HG02798 (cell line): ENCODE results near the gene FAAP100.

Experiments used
- ATAC-seq: cut with Tn5 transposase; IDR thresholded peaks from one replicate; pipeline ENCODE4 v1.9.1; 2021; ENCODE audit warnings: mild to moderate bottlenecking; ENCODE audit not compliant: unreplicated experiment, poor library complexity

The FAAP100 gene

GRCh38 chr17:81577278-81578000 lies 25.3 kb upstream of the FAAP100 start:
- ATAC-seq: no peak

GRCh38 chr17:81576621-81577277 lies 24.6 kb upstream of the FAAP100 start:
- no peak for ATAC-seq

- no peak for ATAC-seq
These were observed 23.7 kb upstream of the FAAP100 start for GRCh38 chr17:81575836-81576235.

- no peak for ATAC-seq
These were observed 22.4 kb upstream of the FAAP100 start for GRCh38 chr17:81574643-81574956.

- ATAC-seq: no peak
These were observed 21.9 kb upstream of the FAAP100 start for GRCh38 chr17:81573794-81574642.

- no peak for ATAC-seq
These were observed 20.5 kb upstream of the FAAP100 start for GRCh38 chr17:81572563-81573168.

GRCh38 chr17:81570964-81571363 lies 18.8 kb upstream of the FAAP100 start:
- ATAC-seq: no peak

GRCh38 chr17:81569986-81570514 lies 17.9 kb upstream of the FAAP100 start:
- ATAC-seq: no peak

- ATAC-seq: no peak
These were observed 16.3 kb upstream of the FAAP100 start for GRCh38 chr17:81568416-81568815.

GRCh38 chr17:81567191-81567590 lies 15.0 kb upstream of the FAAP100 start:
- no peak for ATAC-seq

- no peak for ATAC-seq
These were observed 14.4 kb upstream of the FAAP100 start for GRCh38 chr17:81566461-81567126.

GRCh38 chr17:81565231-81565630 lies 13.1 kb upstream of the FAAP100 start:
- ATAC-seq: no peak

GRCh38 chr17:81564778-81565177 lies 12.6 kb upstream of the FAAP100 start:
- no peak for ATAC-seq

GRCh38 chr17:81563861-81564586 lies 11.9 kb upstream of the FAAP100 start:
- ATAC-seq: no peak

GRCh38 chr17:81561494-81561885 lies 9.3 kb upstream of the FAAP100 start:
- no peak for ATAC-seq

- ATAC-seq: no peak
These were observed 7.0 kb upstream of the FAAP100 start for GRCh38 chr17:81558941-81559806.

GRCh38 chr17:81558115-81558468 lies 5.9 kb upstream of the FAAP100 start:
- no peak for ATAC-seq

- ATAC-seq: no peak
These were observed 5.3 kb upstream of the FAAP100 start for GRCh38 chr17:81557276-81558114.
